Tibial artery (tissue), 4 donors: ENCODE data around the gene KAT2A.

Experiments
- DNase-seq, 2 donors: peaks; one replicate each; pipeline ENCODE4 v3.0.0-alpha.2; 2019
- H3K27ac ChIP-seq, 2 donors: fragments of 200-600 bp; sonication (generic) in 1 of 2; 1 replicate in 1 of 2; 2 replicates in 1 of 2; pipeline ENCODE4 v1.5.1; 2018 to 2019; ENCODE audit warnings: mild to moderate bottlenecking in 1 of 2
- H3K27me3 ChIP-seq, 2 donors: fragments of 200-600 bp; sonication (generic) in 1 of 2; one replicate each; pipeline versions ENCODE4 v1.5.1 to v1.6.0; 2016 to 2019
- H3K36me3 ChIP-seq, 3 donors: fragments of 200-600 bp; sonication (generic) in 2 of 3; one replicate each; pipeline ENCODE4 v1.5.1; 2016 to 2019; ENCODE audit warnings: mild to moderate bottlenecking in 2 of 3
- H3K4me1 ChIP-seq, 4 donors: fragments of 200-600 bp; sonication (generic) in 2 of 4; 1 replicate in 3 of 4; 2 replicates in 1 of 4; pipeline ENCODE4 v1.5.1; 2016 to 2019
- H3K4me3 ChIP-seq, 2 donors: fragments of 200-600 bp; sonication (generic) in 1 of 2; 1 replicate in 1 of 2; 2 replicates in 1 of 2; pipeline ENCODE4 v1.5.1; 2018 to 2019; ENCODE audit warnings: mild to moderate bottlenecking in 2 of 2
- H3K9me3 ChIP-seq, 3 donors: fragments of 200-600 bp; sonication (generic) in 1 of 3; one replicate each; pipeline ENCODE4 v1.5.1; 2016 to 2019
- intact Hi-C: fragments of 100-400 bp; cut with DNase I; formaldehyde crosslinking; loops from one replicate; pipeline ENCODE4 v1.15.0; 2023; ENCODE audit warnings: low total_unique reads
- TF ChIP-seq, protein P1 (sequence below), 2 experiments: fragments of 200-600 bp in 1 of 2; fragments of 450-650 bp in 1 of 2; IDR thresholded peaks; one replicate each; pipeline ENCODE4 v1.5.1; 2017 to 2019; ENCODE audit warnings: antibody characterized with exemption in 2 of 2, mild to moderate bottlenecking in 1 of 2, moderate library complexity in 1 of 2

Gene KAT2A

DNA sequence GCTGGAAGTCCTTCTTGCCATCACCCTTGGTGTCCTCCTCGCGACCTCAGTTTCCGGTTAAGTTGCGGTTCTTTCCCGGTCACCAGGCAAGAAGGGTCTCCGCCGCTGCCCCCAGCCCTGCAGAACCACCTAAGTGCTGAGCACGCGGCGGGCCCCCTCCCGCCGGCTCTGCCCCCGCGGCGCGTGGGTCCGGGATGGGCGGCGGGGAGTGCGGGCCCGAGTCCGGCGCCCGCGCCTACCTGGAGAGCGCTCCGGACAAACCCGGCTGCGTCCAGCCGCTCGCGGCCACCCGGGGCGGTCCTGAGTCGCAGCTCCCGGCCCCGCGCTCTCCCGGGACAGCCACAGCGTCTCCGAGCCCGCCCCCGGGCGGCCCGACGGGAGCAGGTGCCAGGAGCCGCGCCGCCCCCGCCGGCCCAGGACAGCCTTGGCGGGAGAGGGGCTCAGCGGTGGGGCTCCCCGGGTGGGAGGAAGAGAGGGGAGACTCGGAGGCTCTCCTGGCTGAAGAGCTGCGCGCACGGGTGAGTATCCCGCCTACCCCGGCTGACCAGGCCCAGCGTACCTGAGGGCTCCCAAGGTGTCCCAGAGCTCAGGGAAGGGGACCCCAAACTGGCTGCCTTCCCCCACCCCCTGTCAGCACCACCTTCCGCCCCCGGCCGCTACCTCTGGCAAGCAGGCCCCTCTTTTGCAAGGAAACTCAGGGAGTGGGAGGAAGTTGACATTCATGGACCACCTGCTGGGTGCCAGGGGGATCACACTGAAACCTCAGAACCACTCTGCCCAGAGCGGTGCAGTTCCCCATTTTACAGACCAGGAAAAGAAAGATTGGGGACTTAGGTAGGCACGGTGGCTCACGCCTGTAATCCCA, 48.6 kb downstream of the KAT2A start:
- H3K9me3 ChIP-seq, result no peaks in the 10 kb centered on the region
- TF ChIP-seq, protein P1, sequence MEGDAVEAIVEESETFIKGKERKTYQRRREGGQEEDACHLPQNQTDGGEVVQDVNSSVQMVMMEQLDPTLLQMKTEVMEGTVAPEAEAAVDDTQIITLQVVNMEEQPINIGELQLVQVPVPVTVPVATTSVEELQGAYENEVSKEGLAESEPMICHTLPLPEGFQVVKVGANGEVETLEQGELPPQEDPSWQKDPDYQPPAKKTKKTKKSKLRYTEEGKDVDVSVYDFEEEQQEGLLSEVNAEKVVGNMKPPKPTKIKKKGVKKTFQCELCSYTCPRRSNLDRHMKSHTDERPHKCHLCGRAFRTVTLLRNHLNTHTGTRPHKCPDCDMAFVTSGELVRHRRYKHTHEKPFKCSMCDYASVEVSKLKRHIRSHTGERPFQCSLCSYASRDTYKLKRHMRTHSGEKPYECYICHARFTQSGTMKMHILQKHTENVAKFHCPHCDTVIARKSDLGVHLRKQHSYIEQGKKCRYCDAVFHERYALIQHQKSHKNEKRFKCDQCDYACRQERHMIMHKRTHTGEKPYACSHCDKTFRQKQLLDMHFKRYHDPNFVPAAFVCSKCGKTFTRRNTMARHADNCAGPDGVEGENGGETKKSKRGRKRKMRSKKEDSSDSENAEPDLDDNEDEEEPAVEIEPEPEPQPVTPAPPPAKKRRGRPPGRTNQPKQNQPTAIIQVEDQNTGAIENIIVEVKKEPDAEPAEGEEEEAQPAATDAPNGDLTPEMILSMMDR (IDR thresholded peaks at IDR 0.05), result no peak
- intact Hi-C loops, result no loop called here
- no peak for DNase-seq
- peaks cover 0 to 12% (median 10%) of the 10 kb centered on the region in 4 donors for H3K4me1 ChIP-seq
- no peaks in the 10 kb centered on the region for H3K36me3 ChIP-seq
- H3K4me3 ChIP-seq, result peak overlapping the region in 1 of 2 donors; percentile 39
- H3K27me3 ChIP-seq, result peaks cover 6 to 72% of the 10 kb centered on the region in 2 donors
- H3K27ac ChIP-seq, result no peak overlapping the region

DNA sequence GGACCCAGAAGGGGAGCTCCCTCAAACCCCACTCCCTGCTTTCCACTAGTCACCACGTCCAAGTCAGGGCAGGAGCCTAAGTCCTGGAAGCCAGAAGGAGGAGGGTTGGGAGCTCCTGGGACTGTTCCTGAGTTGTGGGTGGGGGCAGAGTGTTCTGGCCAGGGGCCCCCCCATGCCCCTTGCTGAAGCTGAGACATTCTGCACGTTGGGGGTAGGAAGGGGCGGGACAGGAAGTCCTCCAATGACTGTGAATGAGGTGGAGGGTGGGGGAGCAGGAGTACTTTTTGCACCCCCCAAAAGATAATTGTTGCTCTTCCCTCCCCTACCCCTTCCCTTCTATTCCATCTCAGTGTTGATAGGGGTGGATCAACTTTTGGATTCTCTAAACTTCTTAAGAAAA, 49.4 kb downstream of the KAT2A start:
- Histone ChIP-seq H3K9me3 (no peaks in the 10 kb centered on the region), H3K36me3 (no peaks in the 10 kb centered on the region), H3K27me3 (peaks cover 6 to 75% of the 10 kb centered on the region in 2 donors), H3K4me1 (peaks cover 0 to 12% (median 10%) of the 10 kb centered on the region in 4 donors), H3K4me3 (peak overlapping the region in 1 of 2 donors; percentile 39), H3K27ac (no peak overlapping the region)
- TF ChIP-seq, protein P1 (IDR thresholded peaks at IDR 0.05), result no peak
- intact Hi-C loops, result no loop called here
- DNase-seq, result no peak

DNA sequence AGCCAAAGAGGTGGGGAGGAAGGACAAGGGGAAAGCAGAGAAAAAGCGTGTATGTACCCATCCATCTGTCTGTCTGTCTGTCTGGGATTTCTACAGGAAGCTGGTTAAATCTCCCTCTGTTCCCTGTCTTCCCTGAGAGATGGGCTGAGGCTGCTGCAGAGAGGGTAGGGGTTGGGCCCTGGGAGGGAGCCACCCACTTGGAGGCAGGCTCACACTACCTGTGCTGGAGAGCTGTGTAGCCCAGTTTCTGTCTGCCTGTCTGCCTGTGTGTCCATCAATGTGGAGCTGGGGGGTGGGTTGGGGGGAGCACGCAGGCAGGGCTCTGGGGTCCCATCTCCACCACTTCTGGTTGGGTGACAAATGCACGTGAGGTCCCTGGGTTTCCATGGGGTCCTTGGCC, 52.2 kb downstream of the KAT2A start:
- no peak for DNase-seq
- no peak overlapping the region for H3K4me3 ChIP-seq
- H3K27ac ChIP-seq, result no peak overlapping the region
- TF ChIP-seq, protein P1 (IDR thresholded peaks at IDR 0.05), result no peak
- peaks cover 6 to 70% of the 10 kb centered on the region in 2 donors for H3K27me3 ChIP-seq
- peaks cover 0 to 12% (median 10%) of the 10 kb centered on the region in 4 donors for H3K4me1 ChIP-seq
- no peaks in the 10 kb centered on the region for H3K36me3 ChIP-seq
- intact Hi-C loops, result loop anchor here (5.0 kb wide), 2 partner anchors 33 to 48 kb away; no protein-coding TSS in a partner anchor
- H3K9me3 ChIP-seq, result no peaks in the 10 kb centered on the region

DNA sequence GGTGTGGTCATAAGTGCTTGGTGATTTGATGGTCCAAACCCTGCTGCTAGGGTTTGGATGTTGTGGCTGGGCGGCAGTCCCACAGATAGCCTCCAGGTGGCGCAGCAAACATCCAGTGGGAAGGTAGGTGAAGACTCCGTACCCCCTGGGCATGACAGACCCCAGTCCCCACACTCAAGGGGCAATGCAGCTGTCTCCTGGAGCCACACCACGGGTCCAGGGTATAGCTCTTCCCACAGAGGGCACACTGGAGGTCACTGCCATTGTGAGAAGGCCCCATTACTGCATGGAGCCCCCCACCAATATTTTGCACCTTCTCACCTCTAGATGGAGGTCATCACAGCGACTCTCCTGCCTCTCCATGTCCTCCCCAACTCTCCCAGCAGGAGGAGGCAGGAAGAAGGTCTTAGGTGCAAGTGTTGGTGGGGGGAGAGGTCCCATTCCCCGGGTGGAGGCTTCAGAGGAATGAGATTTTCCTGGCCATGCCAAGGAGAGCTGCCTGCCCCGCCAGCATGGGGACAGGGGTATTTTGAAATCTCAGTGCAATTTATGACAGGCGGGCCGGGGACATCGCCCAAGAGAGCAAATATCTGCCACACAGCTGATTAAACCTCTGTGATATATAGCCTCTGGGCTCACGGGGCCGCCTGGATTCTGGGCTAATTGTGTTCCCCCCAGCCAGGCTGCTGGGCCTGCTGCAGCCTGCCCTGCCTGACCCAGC, 53.6 kb downstream of the KAT2A start:
- DNase-seq, result peak; percentile 64 to 73
- H3K27ac ChIP-seq, result no peak overlapping the region
- peaks cover 4 to 59% of the 10 kb centered on the region in 2 donors for H3K27me3 ChIP-seq
- no peaks in the 10 kb centered on the region for H3K9me3 ChIP-seq
- TF ChIP-seq, protein P1 (IDR thresholded peaks at IDR 0.05), result peak; percentile 80 to 89
- no peaks in the 10 kb centered on the region for H3K36me3 ChIP-seq
- H3K4me3 ChIP-seq, result no peak overlapping the region
- intact Hi-C loops, result loop anchor here (5.0 kb wide), 2 partner anchors 35 to 50 kb away; no protein-coding TSS in a partner anchor
- H3K4me1 ChIP-seq, result peaks cover 0 to 10% (median 8%) of the 10 kb centered on the region in 4 donors

DNA sequence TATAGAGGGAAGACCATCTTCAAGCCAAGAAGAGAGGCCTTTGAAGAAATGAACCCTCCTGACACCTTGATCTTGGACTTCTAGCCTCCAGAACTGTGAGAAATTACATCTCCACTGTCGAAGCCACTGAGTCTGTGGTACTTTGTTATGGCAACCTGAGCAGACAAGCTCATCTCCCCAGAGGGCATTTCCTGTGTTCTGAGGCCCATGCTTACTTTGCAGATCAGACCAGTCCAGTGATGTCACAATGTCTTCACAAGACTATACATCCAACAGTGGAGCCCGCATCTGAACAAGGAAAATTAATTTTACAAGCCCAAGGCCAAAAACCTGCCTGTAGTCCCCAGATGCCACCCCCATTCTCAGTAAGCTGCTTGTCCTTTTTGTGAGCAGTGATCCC, 56.0 kb downstream of the KAT2A start:
- Histone ChIP-seq H3K9me3 (no peaks in the 10 kb centered on the region), H3K27ac (no peak overlapping the region), H3K27me3 (peaks cover 0 to 36% of the 10 kb centered on the region in 2 donors), H3K36me3 (no peaks in the 10 kb centered on the region), H3K4me3 (no peak overlapping the region), H3K4me1 (no peaks in the 10 kb centered on the region)
- intact Hi-C loops, result loop anchor here (5.0 kb wide), 2 partner anchors 37 to 52 kb away; no protein-coding TSS in a partner anchor
- TF ChIP-seq, protein P1 (IDR thresholded peaks at IDR 0.05), result no peak
- no peak for DNase-seq
